ENCODE measurements around the gene TP53I13. TPM values are rescaled to one million over a fixed set of nuclear protein-coding genes. Genes with fewer than 3 reads are reported as not detected.
A peak's percentile ranks its signal among the peaks of the same experiment; 100 is the strongest.

The TP53I13 gene
- total RNA-seq, 2 experiments from 2014 or later, result 37.7 to 41.5 TPM

DNA sequence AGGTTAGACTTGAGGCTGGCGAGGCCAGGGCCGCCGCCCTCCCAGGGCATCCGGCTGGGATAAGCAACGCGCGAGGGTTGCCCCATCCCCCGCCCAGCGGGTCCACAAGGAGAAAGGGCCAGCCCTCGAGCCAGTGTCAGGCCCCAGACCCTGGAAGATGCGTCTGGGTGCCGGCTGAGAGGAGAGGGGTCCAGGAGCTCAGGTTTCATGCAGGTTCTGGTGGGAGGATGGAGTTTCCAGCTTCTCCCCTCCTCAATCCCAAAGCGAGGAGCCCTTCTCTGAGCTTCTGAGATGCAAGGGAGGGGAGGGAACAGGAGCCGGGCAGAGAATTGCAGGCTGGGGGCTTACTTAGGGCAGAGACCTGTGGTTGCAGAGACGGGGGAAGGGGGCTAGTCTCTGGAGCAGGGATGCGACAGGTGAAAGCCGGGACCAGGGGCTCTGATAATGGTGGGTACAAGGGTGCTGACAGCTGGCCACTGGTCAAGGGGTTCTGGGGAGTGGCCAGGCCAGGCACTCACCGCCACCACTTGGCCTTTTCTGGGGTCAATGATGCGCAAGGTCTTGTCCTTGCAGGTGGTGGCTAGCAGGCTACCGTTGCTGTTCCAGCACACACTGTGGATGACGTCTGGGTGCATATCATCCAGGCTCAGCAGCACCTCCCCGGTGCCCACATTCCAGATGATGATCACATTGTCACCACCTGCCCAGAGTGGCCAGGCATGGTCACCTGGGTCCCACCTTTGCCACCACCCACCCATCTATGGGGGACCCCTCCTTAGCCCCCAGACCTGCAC, 50.0 kb downstream of the TP53I13 start:
- Mint-ChIP-seq H3K36me3 (ENCODE audit: low read depth) (peaks cover 2% of the 10 kb centered on the region), H3K9me3 (ENCODE audit: low read depth) (no peaks in the 10 kb centered on the region), H3K4me1 (peaks cover 54% of the 10 kb centered on the region), H3K27me3 (peaks cover 2% of the 10 kb centered on the region), H3K27ac (no peak overlapping the region), H3K4me3 (peak overlapping the region; percentile 75)
- ATAC-seq (no peak), DNase-seq (no peak)
- intact Hi-C loops (cut with DNase I, micrococcal nuclease), result loop anchor here (1.0 to 10.0 kb wide), 4 partner anchors 144 to 894 kb away; partner anchors contain the start of genes NEK8 (in 1 of the 2), PHF12 (in 1 of the 2) and TLCD1 (in 1 of the 2)
- POLR2A ChIA-PET, result interaction anchor here (0.6 to 1.8 kb wide), 4 partner anchors 26 to 337 kb away, joined by 4 to 10 read pairs (median 6); partner anchors contain the start of genes ANKRD13B and SSH2
- CTCF ChIA-PET, result interaction anchor here (0.7 to 4.3 kb wide), 35 partner anchors 9 to 380 kb away, joined by 3 to 93 read pairs (median 5); partner anchors contain the start of genes ABHD15, ANKRD13B, SSH2 and TP53I13

DNA sequence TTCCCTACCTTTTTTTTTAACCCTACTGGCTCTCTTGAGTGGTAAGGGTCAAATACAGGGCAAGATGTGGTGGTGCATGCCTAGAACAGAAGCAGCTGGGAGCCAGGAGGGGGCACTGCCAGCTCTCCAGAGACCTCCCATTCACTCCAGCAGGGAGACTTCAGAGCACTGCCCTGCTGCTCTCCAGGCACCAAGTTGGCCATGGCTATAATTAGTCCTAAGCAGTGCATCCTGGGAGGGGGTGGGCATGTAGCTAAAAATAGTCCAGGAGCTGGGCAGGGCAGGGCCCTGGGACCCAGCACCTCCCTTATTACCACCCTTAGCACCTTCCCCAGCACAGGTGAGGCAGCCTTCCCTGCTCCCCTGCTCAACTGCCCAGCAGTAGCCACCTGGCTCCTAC, 50.8 kb downstream of the TP53I13 start:
- Mint-ChIP-seq H3K4me1 (peaks cover 56% of the 10 kb centered on the region), H3K36me3 (ENCODE audit: low read depth) (no peaks in the 10 kb centered on the region), H3K27me3 (peaks cover 2% of the 10 kb centered on the region), H3K4me3 (no peak overlapping the region), H3K27ac (no peak overlapping the region), H3K9me3 (ENCODE audit: low read depth) (no peaks in the 10 kb centered on the region)
- ATAC-seq (no peak), DNase-seq (peak; percentile 51)
- intact Hi-C loops (cut with DNase I, micrococcal nuclease), result loop anchor here (5.0 to 10.0 kb wide), 3 partner anchors 143 to 894 kb away; partner anchors contain the start of genes NEK8 (in 1 of the 2), PHF12 (in 1 of the 2) and TLCD1 (in 1 of the 2)
- POLR2A ChIA-PET, result interaction anchor here (1.8 kb wide), 1 partner anchor 311 kb away, joined by 5 read pairs; the partner anchor contains the start of gene SSH2
- CTCF ChIA-PET, result interaction anchor here (1.1 to 3.3 kb wide), 6 partner anchors 11 to 311 kb away, joined by 3 to 31 read pairs (median 14); partner anchors contain the start of gene SSH2

DNA sequence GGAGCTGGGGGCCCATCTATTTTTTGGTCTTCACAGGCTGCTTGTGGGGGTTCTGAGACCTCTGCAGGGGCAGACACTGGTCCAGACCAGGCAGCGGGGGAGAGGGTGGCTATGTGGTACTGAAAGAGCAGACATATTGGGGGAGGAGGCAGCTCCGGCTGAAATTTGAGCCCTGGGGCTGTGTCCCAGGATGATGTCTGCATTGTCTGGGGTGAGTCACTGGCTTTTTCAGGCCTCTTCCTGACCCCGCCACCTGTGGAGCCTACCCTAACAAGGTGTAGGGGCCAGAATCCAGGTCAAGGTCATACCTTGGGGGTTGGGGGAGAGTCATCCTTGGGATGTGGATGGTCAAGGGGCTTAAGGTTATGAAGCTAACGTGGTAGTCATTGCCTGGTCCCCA, 51.8 kb downstream of the TP53I13 start:
- Mint-ChIP-seq H3K27me3 (peaks cover 2% of the 10 kb centered on the region), H3K4me1 (peaks cover 56% of the 10 kb centered on the region), H3K27ac (no peak overlapping the region), H3K9me3 (ENCODE audit: low read depth) (no peaks in the 10 kb centered on the region), H3K4me3 (no peak overlapping the region), H3K36me3 (ENCODE audit: low read depth) (peaks cover 1% of the 10 kb centered on the region)
- POLR2A ChIA-PET, result no interaction called here
- DNase-seq (no peak), ATAC-seq (no peak)
- CTCF ChIA-PET, result interaction anchor here (1.1 to 2.0 kb wide), 2 partner anchors 141 to 311 kb away, joined by 4 to 5 read pairs; no protein-coding TSS in a partner anchor
- intact Hi-C loops (cut with DNase I, micrococcal nuclease), result loop anchor here (5.0 to 10.0 kb wide), 3 partner anchors 72 to 495 kb away; partner anchors contain the start of gene NSRP1 (in 1 of the 2)

DNA sequence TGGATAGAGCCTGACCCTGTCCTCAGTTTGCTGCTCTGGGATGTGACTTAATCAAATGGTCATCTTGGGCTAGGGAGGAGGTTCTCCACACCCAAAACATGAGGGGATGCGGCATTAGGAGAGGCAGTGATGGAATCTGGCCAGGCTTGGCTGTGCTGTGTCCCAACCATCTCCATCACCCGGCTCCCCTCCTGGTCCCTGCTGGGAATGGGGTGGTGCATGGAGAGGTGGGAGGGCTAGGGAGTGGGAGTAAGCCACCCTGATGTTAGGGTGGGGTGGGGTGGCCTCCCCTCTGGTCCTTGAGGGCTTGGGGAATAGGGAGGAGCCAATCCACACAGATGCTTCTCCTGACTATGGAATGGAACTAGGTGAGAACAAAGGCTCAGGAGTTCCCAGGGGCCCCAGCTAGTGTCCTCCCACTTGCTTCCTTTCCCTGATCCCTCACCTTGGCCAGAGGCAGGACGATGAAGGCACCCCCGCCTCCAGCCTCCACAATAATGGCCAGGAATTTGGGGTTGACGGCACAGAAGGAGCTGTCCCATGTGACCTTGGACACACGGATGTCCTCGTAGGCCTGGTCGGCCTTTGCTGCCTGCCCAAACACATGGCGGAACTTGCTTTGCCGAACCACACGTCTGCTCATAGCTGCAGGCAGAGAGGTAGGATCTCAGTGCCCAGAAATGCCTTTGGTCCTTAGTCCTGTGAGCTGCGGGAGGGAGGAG, 52.4 kb downstream of the TP53I13 start:
- ChIA-PET CTCF (interaction anchor here (0.9 to 2.0 kb wide), 4 partner anchors 45 to 472 kb away, joined by 3 to 5 read pairs (median 4); no protein-coding TSS in a partner anchor), POLR2A (no interaction called here)
- H3K27ac Mint-ChIP-seq, result no peak overlapping the region
- no peaks in the 10 kb centered on the region for H3K9me3 Mint-ChIP-seq (ENCODE audit: low read depth)
- peak overlapping the region; percentile 62 for H3K4me3 Mint-ChIP-seq
- no peak for ATAC-seq
- DNase-seq, result no peak
- H3K27me3 Mint-ChIP-seq, result peaks cover 2% of the 10 kb centered on the region
- H3K4me1 Mint-ChIP-seq, result peaks cover 58% of the 10 kb centered on the region
- intact Hi-C loops (cut with DNase I, micrococcal nuclease), result loop anchor here (5.0 to 10.0 kb wide), 3 partner anchors 71 to 494 kb away; partner anchors contain the start of gene NSRP1 (in 1 of the 2)
- peaks cover 4% of the 10 kb centered on the region for H3K36me3 Mint-ChIP-seq (ENCODE audit: low read depth)

DNA sequence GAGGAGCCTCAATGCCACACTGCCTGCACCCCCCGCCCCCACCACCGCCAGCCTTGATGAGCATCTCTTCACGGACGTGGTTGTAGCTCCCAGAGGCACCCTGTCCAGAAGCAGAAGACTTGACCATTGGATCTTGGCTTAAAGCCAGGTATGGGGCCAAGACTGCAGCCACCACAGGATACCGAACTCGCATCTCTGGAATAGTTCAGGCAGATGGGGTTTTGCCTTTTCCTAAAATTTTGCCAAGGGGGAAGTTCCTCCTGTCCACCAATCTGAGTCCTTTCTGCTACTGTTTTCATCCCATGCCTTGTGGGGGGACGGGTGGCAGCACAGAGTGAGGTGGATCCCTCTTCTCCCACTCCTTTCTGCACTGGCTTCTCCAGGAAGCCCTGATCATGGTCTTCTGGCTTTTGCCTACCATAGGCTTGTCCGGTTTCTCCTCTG, 53.3 kb downstream of the TP53I13 start:
- intact Hi-C loops (cut with DNase I, micrococcal nuclease), result loop anchor here (5.0 to 10.0 kb wide), 3 partner anchors 71 to 493 kb away; partner anchors contain the start of gene NSRP1 (in 1 of the 2)
- H3K36me3 Mint-ChIP-seq (ENCODE audit: low read depth), result peaks cover 4% of the 10 kb centered on the region
- no peaks in the 10 kb centered on the region for H3K27me3 Mint-ChIP-seq
- no peaks in the 10 kb centered on the region for H3K9me3 Mint-ChIP-seq (ENCODE audit: low read depth)
- no peak overlapping the region for H3K27ac Mint-ChIP-seq
- ChIA-PET POLR2A (no interaction called here), CTCF (interaction anchor here (0.9 to 2.0 kb wide), 4 partner anchors 44 to 471 kb away, joined by 3 to 5 read pairs (median 4); no protein-coding TSS in a partner anchor)
- ATAC-seq (no peak), DNase-seq (no peak)
- peaks cover 54% of the 10 kb centered on the region for H3K4me1 Mint-ChIP-seq
- H3K4me3 Mint-ChIP-seq, result peak overlapping the region; percentile 62

Other genes with a start within 250 kb of the TP53I13 start
- gene TAOK1, start 178.3 kb upstream of the TP53I13 start, total RNA-seq, result 10 to 100 TPM; 29.9 to 35.1 TPM
- 1 to 10 TPM; 7.2 to 8.6 TPM for gene ABHD15, start 1.7 kb upstream of the TP53I13 start, total RNA-seq
- gene GIT1, start 20.9 kb downstream of the TP53I13 start, total RNA-seq, result 10 to 100 TPM; 60.5 to 74.1 TPM
- gene ANKRD13B, start 24.4 kb downstream of the TP53I13 start, total RNA-seq, result 10 to 100 TPM; 17.3 to 20.2 TPM
- gene CORO6, start 54.2 kb downstream of the TP53I13 start, total RNA-seq, result 10 to 100 TPM; 13.9 to 14.2 TPM